ENCODE measurements around the gene CCDC106. TPM values are rescaled to one million over a fixed set of nuclear protein-coding genes. Genes with fewer than 3 reads are reported as not detected.

Gene CCDC106
- total RNA-seq, 1 donor = 8.5 TPM

DNA sequence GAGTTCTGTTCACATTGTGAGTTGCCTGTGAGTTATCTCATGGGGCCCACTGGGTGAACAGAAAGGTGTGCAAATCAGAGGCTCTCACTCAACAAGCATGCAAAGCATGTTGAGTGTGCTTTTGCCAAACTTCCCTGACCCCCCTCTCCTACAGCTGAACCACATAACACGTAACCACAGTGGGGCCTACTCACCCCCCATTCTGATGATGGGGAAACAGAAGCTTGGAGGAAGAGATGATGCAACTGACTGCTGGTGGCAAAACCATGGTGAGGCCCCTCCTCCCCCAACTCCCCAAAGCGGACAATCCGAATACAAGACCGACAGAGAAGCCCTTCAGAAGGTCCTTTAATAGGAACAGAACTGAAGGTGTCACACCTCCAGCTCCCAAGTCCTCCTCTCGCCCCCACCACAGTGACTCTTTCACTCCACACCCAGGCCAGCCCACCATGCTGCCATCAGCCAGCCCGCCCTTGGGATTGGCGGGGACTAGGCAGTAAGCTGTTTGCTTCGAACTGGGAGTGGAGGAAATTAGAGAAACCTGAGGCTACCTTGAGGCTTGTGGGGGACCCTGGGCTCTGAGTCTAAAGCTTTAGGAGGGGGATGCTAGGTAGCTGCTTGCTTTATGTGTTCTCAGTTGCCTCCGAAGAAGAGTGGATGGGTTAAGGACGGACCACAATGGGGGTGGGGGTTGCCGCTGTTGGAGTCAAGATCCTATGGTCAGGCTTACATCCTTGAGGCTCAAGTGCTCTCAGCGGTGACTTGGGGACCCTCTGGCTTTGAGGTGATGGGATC lies 27.4 kb upstream of the CCDC106 start:
- TF ChIP-seq, protein P1, sequence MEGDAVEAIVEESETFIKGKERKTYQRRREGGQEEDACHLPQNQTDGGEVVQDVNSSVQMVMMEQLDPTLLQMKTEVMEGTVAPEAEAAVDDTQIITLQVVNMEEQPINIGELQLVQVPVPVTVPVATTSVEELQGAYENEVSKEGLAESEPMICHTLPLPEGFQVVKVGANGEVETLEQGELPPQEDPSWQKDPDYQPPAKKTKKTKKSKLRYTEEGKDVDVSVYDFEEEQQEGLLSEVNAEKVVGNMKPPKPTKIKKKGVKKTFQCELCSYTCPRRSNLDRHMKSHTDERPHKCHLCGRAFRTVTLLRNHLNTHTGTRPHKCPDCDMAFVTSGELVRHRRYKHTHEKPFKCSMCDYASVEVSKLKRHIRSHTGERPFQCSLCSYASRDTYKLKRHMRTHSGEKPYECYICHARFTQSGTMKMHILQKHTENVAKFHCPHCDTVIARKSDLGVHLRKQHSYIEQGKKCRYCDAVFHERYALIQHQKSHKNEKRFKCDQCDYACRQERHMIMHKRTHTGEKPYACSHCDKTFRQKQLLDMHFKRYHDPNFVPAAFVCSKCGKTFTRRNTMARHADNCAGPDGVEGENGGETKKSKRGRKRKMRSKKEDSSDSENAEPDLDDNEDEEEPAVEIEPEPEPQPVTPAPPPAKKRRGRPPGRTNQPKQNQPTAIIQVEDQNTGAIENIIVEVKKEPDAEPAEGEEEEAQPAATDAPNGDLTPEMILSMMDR (IDR thresholded peaks at IDR 0.05; ENCODE audit: insufficient read depth, low read length) = no peak
- DNase-seq (ENCODE audit: low read depth) = no peak
- no peak overlapping the region for H3K4me3 ChIP-seq (ENCODE audit: low read depth, low read length)

DNA sequence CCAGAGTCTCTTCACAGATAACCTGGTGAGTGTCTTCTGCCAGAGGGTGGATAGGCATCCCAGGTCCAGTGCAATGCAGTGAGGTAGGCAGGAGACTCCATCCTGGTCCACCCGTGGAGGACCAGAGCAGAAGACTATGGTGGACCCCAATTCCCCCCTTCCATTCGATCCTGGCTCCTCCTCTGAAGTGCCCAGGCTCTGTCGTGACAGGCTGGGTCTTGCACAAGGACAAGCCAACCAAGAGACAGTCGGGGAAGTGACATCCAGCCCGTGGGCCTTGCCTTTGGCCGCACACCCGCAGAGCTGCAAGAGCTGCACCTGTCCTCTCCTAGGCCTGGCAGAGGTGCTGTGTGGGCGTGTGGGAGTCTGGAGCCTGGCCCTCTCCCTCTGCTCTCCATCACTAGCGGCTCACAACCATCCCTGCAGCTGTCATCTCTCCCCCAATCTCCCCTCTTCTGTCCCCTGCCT lies 26.8 kb upstream of the CCDC106 start:
- DNase-seq (ENCODE audit: low read depth) = no peak

DNA sequence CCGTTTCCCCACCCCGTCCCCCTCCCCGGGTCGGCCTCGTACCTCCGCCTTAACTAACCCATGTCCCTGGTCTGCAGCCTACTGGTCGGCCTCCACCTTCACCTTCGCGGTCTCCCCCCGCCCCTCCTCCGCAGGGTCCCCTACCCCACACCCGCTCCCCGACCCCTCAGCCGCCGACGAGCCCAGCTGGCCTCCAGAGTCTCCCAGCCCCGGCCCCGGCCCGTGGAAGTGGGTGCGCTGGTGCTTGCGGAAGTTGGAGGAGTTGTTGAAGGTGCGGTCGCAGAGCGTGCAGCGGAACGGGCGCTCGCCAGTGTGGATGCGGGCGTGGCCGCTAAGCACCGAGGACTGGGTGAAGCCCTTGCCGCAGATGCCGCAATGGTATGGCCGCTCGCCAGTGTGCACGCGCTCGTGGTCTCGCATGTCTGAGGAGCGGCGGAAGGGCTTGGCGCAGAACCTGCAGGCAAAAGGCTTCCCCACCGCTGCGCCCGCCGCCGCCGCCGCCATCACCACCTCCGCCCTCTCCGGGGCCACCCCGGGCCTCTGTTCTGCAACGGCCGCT lies 26.3 kb upstream of the CCDC106 start:
- DNase-seq (ENCODE audit: low read depth) = no peak
- TF ChIP-seq, protein P1 (IDR thresholded peaks at IDR 0.05; ENCODE audit: insufficient read depth, low read length) = no peak
- no peak overlapping the region for H3K4me3 ChIP-seq (ENCODE audit: low read depth, low read length)

More for the DNA sequence above, 26.8 kb upstream of the CCDC106 start:
- TF ChIP-seq, protein P1 (IDR thresholded peaks at IDR 0.05; ENCODE audit: insufficient read depth, low read length) = no peak
- no peak overlapping the region for H3K4me3 ChIP-seq (ENCODE audit: low read depth, low read length)

DNA sequence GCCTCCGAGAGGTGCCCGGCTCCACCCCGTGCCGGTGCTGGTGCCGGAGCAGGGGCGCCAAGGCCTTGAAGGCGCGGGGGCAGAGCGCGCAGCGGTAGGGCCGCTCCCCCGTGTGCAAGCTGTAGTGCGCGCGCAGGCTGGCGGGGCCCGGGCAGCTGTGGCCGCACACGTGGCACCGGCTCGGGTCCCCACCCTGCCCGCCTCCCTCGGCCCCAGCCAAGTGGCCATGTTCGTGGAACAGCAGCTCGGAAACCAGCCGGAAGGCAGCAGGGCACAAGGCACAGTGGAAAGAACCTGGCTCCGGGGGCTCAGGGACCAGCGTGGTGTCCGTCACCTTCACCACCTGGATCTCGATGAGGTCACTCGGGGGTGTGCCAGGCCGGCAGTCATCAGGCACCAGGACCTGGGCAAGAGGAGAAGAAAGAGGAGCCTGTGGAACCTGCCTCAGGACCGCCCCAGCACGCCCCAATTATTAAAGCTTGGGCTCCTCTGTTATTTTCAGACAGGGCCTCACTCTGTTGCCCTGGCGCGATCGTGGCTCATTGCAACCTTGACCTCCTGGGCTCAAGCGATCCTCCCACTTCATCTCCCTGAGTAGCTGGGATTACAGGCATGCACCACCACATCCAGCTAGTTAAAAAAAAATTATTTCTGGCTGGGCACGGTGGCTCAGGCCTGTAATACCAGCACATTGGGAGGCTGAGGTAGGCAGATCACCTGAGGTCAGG lies 25.6 kb upstream of the CCDC106 start:
- H3K4me3 ChIP-seq (ENCODE audit: low read depth, low read length) = no peak overlapping the region
- TF ChIP-seq, protein P1 (IDR thresholded peaks at IDR 0.05; ENCODE audit: insufficient read depth, low read length) = no peak
- no peak for DNase-seq (ENCODE audit: low read depth)

DNA sequence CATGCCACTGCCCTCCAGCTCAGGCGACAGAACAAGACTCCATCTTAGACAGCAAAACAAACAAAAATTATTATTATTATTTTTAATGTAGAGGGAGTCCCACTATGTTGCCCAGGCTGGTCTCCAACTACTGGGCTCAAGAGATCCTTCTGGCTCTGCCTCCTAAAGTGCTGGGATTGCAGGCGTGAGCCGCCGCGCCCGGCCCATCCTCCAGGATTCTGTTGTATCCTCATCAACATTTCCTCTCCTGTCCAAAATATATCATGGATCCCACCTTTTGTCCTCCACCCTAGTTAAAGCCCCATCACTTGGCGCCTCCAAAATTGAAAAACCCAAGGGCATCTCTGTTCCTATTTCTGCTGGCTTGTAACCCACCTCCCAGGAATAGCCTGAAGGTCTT lies 24.9 kb upstream of the CCDC106 start:
- TF ChIP-seq, protein P1 (IDR thresholded peaks at IDR 0.05; ENCODE audit: insufficient read depth, low read length) = no peak
- no peak overlapping the region for H3K4me3 ChIP-seq (ENCODE audit: low read depth, low read length)
- no peak for DNase-seq (ENCODE audit: low read depth)

DNA sequence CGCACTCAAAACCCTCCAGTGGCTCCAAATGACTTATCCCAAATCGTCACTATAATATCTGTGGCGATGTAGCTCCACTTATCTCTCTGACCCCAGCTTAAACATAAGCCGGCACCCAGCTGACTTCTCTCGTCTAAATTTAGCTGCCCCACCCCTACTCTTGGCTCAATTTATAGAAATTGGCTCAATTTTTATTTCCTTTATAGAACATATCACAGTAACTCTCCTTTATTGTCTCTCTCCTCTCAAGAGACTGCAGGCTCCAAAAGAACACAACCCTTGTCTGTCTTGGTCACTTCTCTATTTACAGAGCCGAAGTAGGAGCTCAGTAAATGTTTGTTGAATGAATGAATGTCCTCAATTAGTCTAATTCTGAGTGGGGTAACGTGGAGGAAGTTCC lies 24.5 kb upstream of the CCDC106 start:
- peak overlapping the region; percentile 44 for H3K4me3 ChIP-seq (ENCODE audit: low read depth, low read length)
- DNase-seq (ENCODE audit: low read depth) = no peak
- TF ChIP-seq, protein P1 (IDR thresholded peaks at IDR 0.05; ENCODE audit: insufficient read depth, low read length) = no peak

Data from fibroblast of the aortic adventitia (primary cell).